Ureter (tissue), 1 donor: ENCODE results near the gene PARL. TPM values are rescaled to one million over a fixed set of nuclear protein-coding genes. Genes with fewer than 3 reads are reported as not detected.
"Not testable (repeated sequence)": the region's sequence is repeated elsewhere in the genome, so short reads cannot be mapped to it uniquely, and the experiment has no call there.

Source experiments
- DNase-seq: peaks from one replicate; pipeline ENCODE4 v3.0.0-alpha.2; 2020; ENCODE audit warnings: low spot score
- total RNA-seq: library from RNA; stranded (reverse); gene quantifications from one replicate; pipeline ENCODE4 v1.2.4, GENCODE V29; 2023
- donor health status: DM: yes; HTN: yes; CAD: no.

PARL gene
- total RNA-seq, 1 donor from 2014 or later: 75.0 TPM

DNA sequence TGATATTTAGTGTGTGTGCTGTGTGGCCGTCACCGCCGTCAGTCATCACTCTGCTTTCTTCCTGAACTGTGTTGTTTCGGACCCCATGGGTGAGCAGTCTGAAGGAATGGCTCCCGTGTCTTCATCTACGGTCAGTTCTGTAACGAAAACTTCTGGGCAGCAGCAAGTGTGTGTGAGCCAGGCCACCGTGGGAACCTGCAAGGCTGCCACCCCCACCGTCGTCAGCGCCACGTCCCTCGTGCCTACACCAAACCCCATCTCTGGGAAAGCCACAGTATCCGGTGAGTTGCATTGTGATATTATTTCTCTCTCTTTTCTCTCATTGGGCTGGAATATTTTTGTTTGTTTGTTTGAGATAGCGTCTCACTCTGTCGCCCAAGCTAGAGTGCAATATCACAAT, 94.0 kb downstream of the PARL start:
- no peak for DNase-seq

DNA sequence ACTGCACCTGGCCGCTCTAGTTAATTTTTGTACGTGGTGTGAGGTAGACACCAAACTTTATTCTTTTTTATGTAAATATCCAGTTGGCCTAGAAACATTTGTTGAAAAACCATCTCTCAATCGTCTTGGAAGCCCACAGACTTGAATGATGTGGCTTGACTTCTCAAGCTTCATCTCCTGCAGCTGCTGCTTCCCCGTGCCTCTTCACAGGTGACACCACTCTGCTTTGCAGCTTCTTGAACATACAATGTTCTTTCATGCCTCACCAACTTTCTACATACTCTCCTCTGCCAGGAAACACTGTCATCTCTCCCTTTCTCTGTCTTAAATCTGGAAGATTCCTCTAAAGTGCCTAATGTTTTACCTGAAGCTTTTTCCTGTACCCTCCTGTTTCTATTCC, 94.9 kb downstream of the PARL start:
- no peak for DNase-seq

DNA sequence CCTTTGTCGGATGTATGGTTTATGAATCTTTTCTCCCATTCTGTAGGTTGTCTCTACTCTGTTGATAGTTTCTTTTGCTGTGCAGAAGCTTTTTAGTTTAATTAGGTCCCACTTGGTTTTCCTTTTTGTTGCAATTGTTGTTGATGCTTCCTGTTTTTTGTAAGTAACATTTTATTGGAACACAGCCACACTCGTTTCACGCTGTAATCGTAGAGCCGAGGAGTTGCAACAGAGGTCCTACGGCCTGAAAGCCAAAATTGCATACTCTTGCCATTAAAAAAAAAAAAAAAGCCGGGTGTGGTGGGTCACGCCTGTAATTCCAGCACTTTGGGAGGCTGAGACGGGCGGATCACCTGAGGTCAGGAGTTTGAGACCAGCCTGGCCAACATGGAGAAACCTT, 100.2 kb downstream of the PARL start:
- DNase-seq: not testable (repeated sequence)

DNA sequence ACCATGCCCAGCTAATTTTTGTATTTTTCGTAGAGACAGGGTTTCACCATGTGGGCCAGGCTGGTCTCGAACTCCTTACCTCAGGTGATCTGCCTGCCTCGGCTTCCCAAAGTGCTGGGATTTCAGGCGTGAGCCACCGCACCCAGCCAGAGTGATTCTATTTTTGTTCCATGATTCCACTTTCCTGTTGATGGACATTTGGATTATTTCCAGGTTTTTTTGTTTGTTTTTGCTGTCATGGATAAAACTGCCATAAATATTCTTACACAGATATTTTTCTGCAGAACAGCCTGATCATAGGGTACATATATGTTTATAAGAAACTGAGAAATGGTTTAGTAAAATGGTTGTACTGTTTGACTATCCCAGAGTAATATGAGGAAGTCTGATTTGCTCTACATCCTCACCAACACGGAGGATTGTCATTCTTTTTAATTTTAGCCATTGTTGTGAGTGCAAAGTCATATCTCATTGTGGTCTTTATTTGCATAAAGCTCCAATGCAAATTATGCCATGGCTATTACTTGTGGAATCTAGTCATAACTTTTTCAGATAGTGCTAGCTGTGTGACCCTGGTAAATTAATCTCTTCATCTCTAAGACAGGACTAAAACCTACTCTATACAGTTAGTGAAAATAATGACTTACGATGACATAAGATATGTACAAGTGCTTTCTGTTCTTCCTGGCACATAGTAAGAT, 102.0 kb downstream of the PARL start:
- DNase-seq: no peak

DNA sequence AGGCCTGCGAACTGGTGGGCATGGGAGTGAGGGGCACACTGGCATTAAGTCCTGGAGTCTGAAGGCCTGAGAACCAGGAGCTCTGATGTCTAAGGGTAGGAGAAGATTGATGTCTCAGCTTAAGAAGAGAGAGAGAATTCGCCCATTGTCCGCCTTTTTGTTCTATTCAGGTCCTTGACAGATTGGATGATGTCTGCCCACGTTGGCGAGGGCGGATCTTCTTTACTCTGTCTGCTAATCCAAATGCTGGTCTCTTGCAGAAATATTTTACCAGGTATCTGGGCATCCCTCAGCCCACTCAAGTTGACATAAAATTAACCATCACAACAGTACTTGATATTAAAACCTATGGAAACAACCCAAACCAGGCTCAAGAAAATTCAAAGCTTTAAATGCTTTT, 103.4 kb downstream of the PARL start:
- no peak for DNase-seq

DNA sequence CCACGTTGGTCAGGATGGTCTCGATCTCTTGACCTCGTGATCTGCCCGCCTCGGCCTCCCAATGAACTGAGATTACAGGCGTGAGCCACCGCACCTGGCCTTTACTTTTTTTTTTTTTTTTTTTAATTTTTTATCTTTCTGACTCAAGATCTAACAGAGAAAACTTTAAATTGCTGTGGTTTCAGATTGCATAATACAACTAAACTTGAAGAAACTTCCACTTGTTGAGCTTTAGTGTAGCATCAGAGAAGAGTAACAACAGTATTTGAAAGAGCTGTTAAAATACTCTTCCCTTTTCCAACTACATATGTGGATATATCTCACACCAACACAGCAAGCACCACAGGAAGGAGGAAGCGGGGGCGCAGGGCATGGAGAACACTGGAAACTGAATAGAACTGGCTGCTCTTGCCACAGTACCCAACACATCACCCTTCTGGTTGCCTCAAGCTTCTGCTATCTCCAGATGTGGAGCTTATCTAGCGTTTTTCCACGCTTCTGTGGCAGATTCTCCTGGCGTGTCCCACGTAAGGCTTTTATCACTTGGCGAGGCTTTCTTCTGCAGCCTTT, 104.7 kb downstream of the PARL start:
- no peak for DNase-seq

Other genes starting within 250 kb of the PARL start
- 69.2 TPM for gene KLHL24, start 249.3 kb downstream of the PARL start, total RNA-seq
- 37.7 TPM for gene YEATS2, start 187.1 kb downstream of the PARL start, total RNA-seq
- gene MAP6D1, start 59.3 kb downstream of the PARL start, total RNA-seq: 2.1 TPM
- gene ABCC5, start 133.0 kb upstream of the PARL start, total RNA-seq: 119 TPM
- not detected for gene HTR3D, start 146.9 kb upstream of the PARL start, total RNA-seq
- not detected for gene HTR3C, start 168.2 kb upstream of the PARL start, total RNA-seq
- not detected for gene HTR3E, start 212.2 kb upstream of the PARL start, total RNA-seq